Liver (tissue), 3 donors: ENCODE results near the gene UGT2B7.

ENCODE experiments used
- HNF4A ChIP-seq, 2 donors: conservative IDR thresholded peaks; 2 replicates each; pipeline ENCODE4 v1.6.1; 2016; ENCODE audit warnings: antibody characterized with exemption in 2 of 2, mild to moderate bottlenecking in 2 of 2
- JUND ChIP-seq, 2 donors: IDR thresholded peaks; 2 replicates each; pipeline ENCODE4 v1.6.1; 2016; ENCODE audit warnings: antibody characterized with exemption in 2 of 2
- SP1 ChIP-seq: IDR thresholded peaks from 2 replicates; pipeline ENCODE4 v1.6.1; 2018; ENCODE audit warnings: antibody characterized with exemption, mild to moderate bottlenecking
- TAF1 ChIP-seq: conservative IDR thresholded peaks from 2 replicates; pipeline ENCODE4 v1.6.1; 2016; ENCODE audit warnings: antibody characterized with exemption, mild to moderate bottlenecking
- TF ChIP-seq, protein P1 (sequence below): fragments of 150-350 bp; IDR thresholded peaks from 2 replicates; pipeline ENCODE4 v1.5.1; 2017; ENCODE audit warnings: improper control_type of control experiment, low read depth, low read length; ENCODE audit not compliant: missing input control
- donor health status: healthy.
- donor health status: healthy.

DNA sequence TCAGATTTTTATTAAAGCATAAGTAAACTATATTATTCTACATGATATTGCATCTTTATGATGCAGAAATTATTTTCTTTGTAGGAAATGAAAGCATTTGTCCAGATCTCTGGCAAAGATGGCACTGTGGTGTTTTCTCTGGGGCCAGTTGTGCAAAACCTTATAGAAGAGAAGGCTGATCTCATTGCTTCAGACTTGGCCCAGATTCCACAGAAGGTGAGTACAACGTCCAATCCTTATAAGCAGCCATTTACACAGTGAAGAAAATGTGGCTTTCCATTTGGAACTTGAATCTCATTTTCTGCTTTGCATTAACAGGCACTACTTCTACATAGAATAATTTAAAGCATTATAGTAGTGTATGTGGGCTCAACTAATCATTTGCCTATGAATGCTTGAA lies 6.9 kb upstream of the UGT2B7 start:
- TF ChIP-seq TAF1 (no peak), JUND (IDR thresholded peaks at IDR 0.05) (no peak), HNF4A (conservative IDR thresholded peaks at IDR 0.05) (peak; percentile 48 to 67), SP1 (no peak)
- TF ChIP-seq, protein P1, sequence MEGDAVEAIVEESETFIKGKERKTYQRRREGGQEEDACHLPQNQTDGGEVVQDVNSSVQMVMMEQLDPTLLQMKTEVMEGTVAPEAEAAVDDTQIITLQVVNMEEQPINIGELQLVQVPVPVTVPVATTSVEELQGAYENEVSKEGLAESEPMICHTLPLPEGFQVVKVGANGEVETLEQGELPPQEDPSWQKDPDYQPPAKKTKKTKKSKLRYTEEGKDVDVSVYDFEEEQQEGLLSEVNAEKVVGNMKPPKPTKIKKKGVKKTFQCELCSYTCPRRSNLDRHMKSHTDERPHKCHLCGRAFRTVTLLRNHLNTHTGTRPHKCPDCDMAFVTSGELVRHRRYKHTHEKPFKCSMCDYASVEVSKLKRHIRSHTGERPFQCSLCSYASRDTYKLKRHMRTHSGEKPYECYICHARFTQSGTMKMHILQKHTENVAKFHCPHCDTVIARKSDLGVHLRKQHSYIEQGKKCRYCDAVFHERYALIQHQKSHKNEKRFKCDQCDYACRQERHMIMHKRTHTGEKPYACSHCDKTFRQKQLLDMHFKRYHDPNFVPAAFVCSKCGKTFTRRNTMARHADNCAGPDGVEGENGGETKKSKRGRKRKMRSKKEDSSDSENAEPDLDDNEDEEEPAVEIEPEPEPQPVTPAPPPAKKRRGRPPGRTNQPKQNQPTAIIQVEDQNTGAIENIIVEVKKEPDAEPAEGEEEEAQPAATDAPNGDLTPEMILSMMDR: no peak
